SK-N-SH (cell line): ENCODE results near the gene BEX1. TPM values are rescaled to one million over a fixed set of nuclear protein-coding genes. Genes with fewer than 3 reads are reported as not detected.

ENCODE experiments used
- CTCF ChIA-PET: fragments of 300-600, 350-600 bp; formaldehyde crosslinking; extraction: SDS; loops from one replicate; lab custom pipeline; 2021; lab: Yijun Ruan, JAX
- POLR2A ChIA-PET: fragments of 350-600 bp; sonication (Branson Sonifier 250); formaldehyde crosslinking; extraction: SDS; loops from one replicate; lab custom pipeline; 2020; ENCODE audit warnings: antibody characterized with exemption, inconsistent platforms; lab: Yijun Ruan, JAX
- DNase-seq: peaks from one replicate; pipeline ENCODE4 v3.0.0; 2012
- H2AFZ ChIP-seq: fragments of 200-600 bp; sonication (generic); 2 replicates; pipeline ENCODE4 v1.8.1; 2016; ENCODE audit warnings: antibody characterized with exemption, mild to moderate bottlenecking, low read depth
- H3F3A ChIP-seq: fragments of 200-600 bp; sonication (generic); replicated peaks from 2 replicates; pipeline ENCODE3; 2016; ENCODE audit warnings: antibody characterized with exemption, mild to moderate bottlenecking; ENCODE audit not compliant: insufficient read depth
- H3K27ac ChIP-seq, 2 experiments: fragments of 200-500 bp in 1 of 2; fragments of 200-600 bp in 1 of 2; sonication (Bioruptor generic) in 1 of 2; sonication (generic), shearing (Covaris generic) in 1 of 2; 2 replicates each; pipeline versions ENCODE4 v1.5.1 to v1.6.1; 2014 to 2016; ENCODE audit warnings: low read depth in 2 of 2, inconsistent platforms in 1 of 2, low read length in 1 of 2, mild to moderate bottlenecking in 1 of 2, mixed read lengths in 1 of 2
- H3K27me3 ChIP-seq: fragments of 200-600 bp; sonication (generic), shearing (Covaris generic); 2 replicates; pipeline ENCODE4 v1.6.1; 2016; ENCODE audit warnings: mixed run types; ENCODE audit not compliant: insufficient read depth
- H3K36me3 ChIP-seq, 2 experiments: fragments of 200-500 bp in 1 of 2; fragments of 200-600 bp in 1 of 2; sonication (Bioruptor generic) in 1 of 2; sonication (generic) in 1 of 2; replicated peaks in 1 of 2; 2 replicates each; pipeline versions ENCODE3 to v1.5.1; 2014 to 2016; ENCODE audit warnings: low read length in 1 of 2, mild to moderate bottlenecking in 1 of 2; ENCODE audit not compliant: insufficient read depth in 2 of 2, control insufficient read depth in 1 of 2
- H3K4me1 ChIP-seq, 2 experiments: fragments of 200-500 bp in 1 of 2; fragments of 200-600 bp in 1 of 2; sonication (Bioruptor generic) in 1 of 2; sonication (generic), shearing (Covaris generic) in 1 of 2; 2 replicates each; pipeline versions ENCODE4 v1.5.1 to v1.6.1; 2014 to 2016; ENCODE audit warnings: low read depth in 1 of 2, low read length in 1 of 2, mixed run types in 1 of 2; ENCODE audit not compliant: insufficient read depth in 2 of 2, control insufficient read depth in 1 of 2
- H3K4me2 ChIP-seq: fragments of 200-600 bp; sonication (generic), shearing (Covaris generic); 2 replicates; pipeline ENCODE4 v1.6.1; 2017; ENCODE audit warnings: mixed run types
- H3K4me3 ChIP-seq, 2 experiments: fragments of 200-500 bp in 1 of 2; fragments of 200-600 bp in 1 of 2; sonication (Bioruptor generic) in 1 of 2; sonication (generic), shearing (Covaris generic) in 1 of 2; 2 replicates each; pipeline versions ENCODE4 v1.5.1 to v1.8.1; 2014 to 2016; ENCODE audit warnings: low read depth in 2 of 2, inconsistent platforms in 1 of 2, low read length in 1 of 2, mild to moderate bottlenecking in 1 of 2, mixed read lengths in 1 of 2, moderate library complexity in 1 of 2
- H3K79me2 ChIP-seq: fragments of 200-600 bp; sonication (generic); 2 replicates; pipeline ENCODE4 v1.8.1; 2017; ENCODE audit warnings: mild to moderate bottlenecking; ENCODE audit not compliant: insufficient read depth
- H3K9ac ChIP-seq: fragments of 200-600 bp; sonication (generic); 2 replicates; pipeline ENCODE4 v1.6.1; 2017; ENCODE audit warnings: mixed run types
- H3K9me2 ChIP-seq: fragments of 200-600 bp; sonication (generic); 2 replicates; pipeline ENCODE4 v1.6.1; 2017; ENCODE audit warnings: mixed run types
- H3K9me3 ChIP-seq: fragments of 200-600 bp; sonication (generic); 2 replicates; pipeline ENCODE4 v1.6.1; 2017; ENCODE audit warnings: mixed run types, mild to moderate bottlenecking, moderate library complexity
- H4K20me1 ChIP-seq: fragments of 200-600 bp; sonication (generic); 2 replicates; pipeline ENCODE4 v1.6.1; 2017; ENCODE audit warnings: mild to moderate bottlenecking, mixed run types; ENCODE audit not compliant: insufficient read depth
- EP300 ChIP-seq, 2 experiments: IDR thresholded peaks; 2 replicates each; pipeline versions ENCODE4 v1.4.0 to v1.6.1; 2012; ENCODE audit warnings: borderline replicate concordance in 1 of 2, low read depth in 1 of 2, low read length in 1 of 2
- EZH2phosphoT487 ChIP-seq: fragments of 200-600 bp; sonication (generic); IDR thresholded peaks from 2 replicates; pipeline ENCODE4 v1.6.1; 2017; ENCODE audit warnings: low read depth, mixed run types, mild to moderate bottlenecking, antibody characterized with exemption, moderate library complexity, borderline replicate concordance
- FOSL2 ChIP-seq: IDR thresholded peaks from 2 replicates; pipeline ENCODE4 v1.4.0; 2012; ENCODE audit warnings: low read depth, mild to moderate bottlenecking, moderate library complexity, borderline replicate concordance
- FOXM1 ChIP-seq: IDR thresholded peaks from 2 replicates; pipeline ENCODE4 v1.4.0; 2012; ENCODE audit warnings: low read depth, mild to moderate bottlenecking
- GABPA ChIP-seq: IDR thresholded peaks from 2 replicates; pipeline ENCODE4 v1.4.0; 2012; ENCODE audit warnings: low read depth, mild to moderate bottlenecking
- JUND ChIP-seq: IDR thresholded peaks from 2 replicates; pipeline ENCODE4 v1.4.0; 2012
- MEF2A ChIP-seq: IDR thresholded peaks from 2 replicates; pipeline ENCODE4 v1.4.0; 2012; ENCODE audit warnings: low read depth, borderline replicate concordance
- MXI1 ChIP-seq: IDR thresholded peaks from 2 replicates; pipeline ENCODE4 v1.6.1; 2012; ENCODE audit warnings: mild to moderate bottlenecking, low read depth, low read length, improper control_type of control experiment
- SIN3A ChIP-seq: IDR thresholded peaks from 2 replicates; pipeline ENCODE4 v1.6.1; 2012; ENCODE audit warnings: low read depth, mild to moderate bottlenecking, low read length, moderate library complexity, borderline replicate concordance
- SMC3 ChIP-seq: IDR thresholded peaks from 2 replicates; pipeline ENCODE4 v1.6.1; 2012; ENCODE audit warnings: low read depth, low read length, improper control_type of control experiment
- TCF12 ChIP-seq: IDR thresholded peaks from 2 replicates; pipeline ENCODE4 v1.4.0; 2012
- YY1 ChIP-seq: IDR thresholded peaks from 2 replicates; pipeline ENCODE4 v1.4.0; 2012; ENCODE audit warnings: low read depth, mild to moderate bottlenecking
- WGBS: methylation state at CpG from one replicate; pipeline ENCODE4 v1.1.6; 2017; ENCODE audit warnings: low lambda C conversion rate; 5-methylcytosine and 5-hydroxymethylcytosine counted together
- polyA plus RNA-seq, 3 experiments: library from polyadenylated mRNA; depleted of rRNA; stranded (reverse); fragments of >200 nt; gene quantifications; 2 replicates each; pipeline ENCODE4 v1.2.3, GENCODE V29; 2012
- TF ChIP-seq, protein P1 (sequence below): IDR thresholded peaks from 2 replicates; pipeline ENCODE4 v1.4.0; 2012; ENCODE audit warnings: low read depth, borderline replicate concordance
- TF ChIP-seq, protein P2 (sequence below): IDR thresholded peaks from 2 replicates; pipeline ENCODE4; 2012
- TF ChIP-seq, protein P3 (sequence below): fragments of 200-600 bp; sonication (generic); IDR thresholded peaks from 2 replicates; pipeline ENCODE4 v1.6.1; 2017; ENCODE audit warnings: antibody characterized with exemption, mild to moderate bottlenecking, moderate library complexity
- TF ChIP-seq, protein P4 (sequence below): IDR thresholded peaks from 2 replicates; pipeline ENCODE4 v1.6.1; 2012; ENCODE audit warnings: mild to moderate bottlenecking, low read depth, low read length, moderate library complexity
- TF ChIP-seq, protein P5 (sequence below): fragments of 150-350 bp; IDR thresholded peaks from 2 replicates; pipeline ENCODE4 v1.6.1; 2017; ENCODE audit warnings: antibody characterized with exemption, low read length, low read depth, borderline replicate concordance

The BEX1 gene
- polyA plus RNA-seq, 1 of the 3 experiments (the other 2 are of a cell fraction) = 206 TPM

DNA sequence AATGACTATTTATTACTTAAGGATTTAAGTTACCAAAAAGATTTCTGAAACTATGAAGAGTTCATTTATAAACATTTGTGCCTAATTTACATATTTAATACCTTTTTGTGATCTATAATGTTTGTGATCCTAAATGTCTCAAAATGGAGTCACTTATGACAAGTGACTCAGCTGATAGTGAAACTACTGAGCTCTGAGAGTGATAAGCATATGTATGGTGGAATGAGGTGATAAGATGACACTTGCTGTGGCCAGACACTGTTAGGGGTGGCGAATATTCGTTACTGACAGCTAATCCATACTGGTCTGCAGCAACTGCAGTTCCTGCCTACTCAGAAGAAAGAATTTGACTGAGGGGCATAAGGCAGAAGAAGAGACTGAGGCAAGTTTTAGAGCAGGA is 34.5 kb upstream of the BEX1 start:
- no peak for DNase-seq
- no peaks in the 10 kb centered on the region for H3K79me2 ChIP-seq
- CTCF ChIA-PET = interaction anchor here (0.6 kb wide), 1 partner anchor 135 kb away, joined by 3 read pairs; no protein-coding TSS in a partner anchor
- no peaks in the 10 kb centered on the region for H3K36me3 ChIP-seq
- H3K9me3 ChIP-seq = no peaks in the 10 kb centered on the region
- H3K9ac ChIP-seq = no peak overlapping the region
- no peaks in the 10 kb centered on the region for H3K4me1 ChIP-seq
- TF ChIP-seq, protein P1, sequence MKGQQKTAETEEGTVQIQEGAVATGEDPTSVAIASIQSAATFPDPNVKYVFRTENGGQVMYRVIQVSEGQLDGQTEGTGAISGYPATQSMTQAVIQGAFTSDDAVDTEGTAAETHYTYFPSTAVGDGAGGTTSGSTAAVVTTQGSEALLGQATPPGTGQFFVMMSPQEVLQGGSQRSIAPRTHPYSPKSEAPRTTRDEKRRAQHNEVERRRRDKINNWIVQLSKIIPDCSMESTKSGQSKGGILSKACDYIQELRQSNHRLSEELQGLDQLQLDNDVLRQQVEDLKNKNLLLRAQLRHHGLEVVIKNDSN = no peak
- TF ChIP-seq EP300 (IDR thresholded peaks at IDR 0.05; ENCODE audit: borderline replicate concordance in 1 of 2, low read depth in 1 of 2, low read length in 1 of 2) = no peak
- no peak for TF ChIP-seq TCF12
- no peak for TF ChIP-seq JUND
- TF ChIP-seq FOSL2 = no peak
- TF ChIP-seq, protein P2, sequence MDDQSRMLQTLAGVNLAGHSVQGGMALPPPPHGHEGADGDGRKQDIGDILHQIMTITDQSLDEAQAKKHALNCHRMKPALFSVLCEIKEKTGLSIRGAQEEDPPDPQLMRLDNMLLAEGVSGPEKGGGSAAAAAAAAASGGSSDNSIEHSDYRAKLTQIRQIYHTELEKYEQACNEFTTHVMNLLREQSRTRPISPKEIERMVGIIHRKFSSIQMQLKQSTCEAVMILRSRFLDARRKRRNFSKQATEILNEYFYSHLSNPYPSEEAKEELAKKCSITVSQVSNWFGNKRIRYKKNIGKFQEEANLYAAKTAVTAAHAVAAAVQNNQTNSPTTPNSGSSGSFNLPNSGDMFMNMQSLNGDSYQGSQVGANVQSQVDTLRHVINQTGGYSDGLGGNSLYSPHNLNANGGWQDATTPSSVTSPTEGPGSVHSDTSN = no peak
- TF ChIP-seq GABPA = no peak
- TF ChIP-seq, protein P3, sequence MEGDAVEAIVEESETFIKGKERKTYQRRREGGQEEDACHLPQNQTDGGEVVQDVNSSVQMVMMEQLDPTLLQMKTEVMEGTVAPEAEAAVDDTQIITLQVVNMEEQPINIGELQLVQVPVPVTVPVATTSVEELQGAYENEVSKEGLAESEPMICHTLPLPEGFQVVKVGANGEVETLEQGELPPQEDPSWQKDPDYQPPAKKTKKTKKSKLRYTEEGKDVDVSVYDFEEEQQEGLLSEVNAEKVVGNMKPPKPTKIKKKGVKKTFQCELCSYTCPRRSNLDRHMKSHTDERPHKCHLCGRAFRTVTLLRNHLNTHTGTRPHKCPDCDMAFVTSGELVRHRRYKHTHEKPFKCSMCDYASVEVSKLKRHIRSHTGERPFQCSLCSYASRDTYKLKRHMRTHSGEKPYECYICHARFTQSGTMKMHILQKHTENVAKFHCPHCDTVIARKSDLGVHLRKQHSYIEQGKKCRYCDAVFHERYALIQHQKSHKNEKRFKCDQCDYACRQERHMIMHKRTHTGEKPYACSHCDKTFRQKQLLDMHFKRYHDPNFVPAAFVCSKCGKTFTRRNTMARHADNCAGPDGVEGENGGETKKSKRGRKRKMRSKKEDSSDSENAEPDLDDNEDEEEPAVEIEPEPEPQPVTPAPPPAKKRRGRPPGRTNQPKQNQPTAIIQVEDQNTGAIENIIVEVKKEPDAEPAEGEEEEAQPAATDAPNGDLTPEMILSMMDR = no peak
- H3K27me3 ChIP-seq = no peaks in the 10 kb centered on the region; the same call in 1 of the 2 replicates
- POLR2A ChIA-PET = no interaction called here
- no peaks in the 10 kb centered on the region for H4K20me1 ChIP-seq
- H3K4me2 ChIP-seq = no peak overlapping the region
- H3K9me2 ChIP-seq = no peaks in the 10 kb centered on the region
- no peak overlapping the region for H3K4me3 ChIP-seq
- H3K27ac ChIP-seq = no peak overlapping the region
- no peaks in the 10 kb centered on the region for H3F3A ChIP-seq
- 36% methylated on average over 2 of the region's 2 CpGs for WGBS
- H2AFZ ChIP-seq = no peak overlapping the region

DNA sequence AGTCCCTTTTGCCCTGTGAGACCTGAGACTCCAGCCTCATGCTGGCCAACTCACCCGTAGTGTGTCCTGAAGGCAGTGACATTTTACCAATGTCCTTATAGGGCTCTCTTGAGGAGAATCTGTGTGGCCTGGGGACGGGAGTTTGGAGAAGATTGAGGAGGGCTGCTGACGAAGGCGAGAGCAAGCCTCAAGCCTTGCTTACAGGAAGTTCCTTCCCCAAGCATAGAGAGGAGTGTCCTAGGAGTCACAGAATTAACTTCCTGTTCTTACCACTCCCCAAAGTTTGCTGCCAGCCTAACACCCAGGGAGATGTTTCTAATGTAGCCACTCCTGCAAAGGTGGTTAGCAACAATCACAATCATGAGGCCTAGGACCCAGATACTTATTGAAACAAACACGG is 29.0 kb upstream of the BEX1 start, which contains the start of gene NXF3:
Gene NXF3 (minus strand): TSS at position 202 of the 400 bp plus-strand sequence. CDS start 120 bp downstream, at position 82.
- Histone ChIP-seq H3K4me2 (no peak within 1 kb of the TSS), H3K9me3 (no peaks in the 10 kb centered on the region), H3K9ac (no peak within 1 kb of the TSS), H3K27ac (no peak within 1 kb of the TSS), H3K4me1 (no peaks in the 10 kb centered on the region), H3K27me3 (no peaks in the 10 kb centered on the region), H3K79me2 (no peaks in the 10 kb centered on the region), H4K20me1 (no peaks in the 10 kb centered on the region), H3K4me3 (no peak within 1 kb of the TSS), H3K36me3 (no peaks in the 10 kb centered on the region), H2AFZ (no peak within 1 kb of the TSS), H3K9me2 (no peaks in the 10 kb centered on the region), H3F3A (no peaks in the 10 kb centered on the region)
- POLR2A ChIA-PET = no interaction called here
- no peak for DNase-seq
- CTCF ChIA-PET = no interaction called here
- WGBS = 43% methylated on average over 4 of the region's 5 CpGs
- no peak for TF ChIP-seq SIN3A
- TF ChIP-seq JUND = no peak
- TF ChIP-seq, protein P1 = no peak
- no peak for TF ChIP-seq SMC3
- no peak for TF ChIP-seq YY1
- no peak for TF ChIP-seq MXI1
- no peak for TF ChIP-seq TCF12
- TF ChIP-seq FOXM1 = no peak
- TF ChIP-seq EZH2phosphoT487 = no peak
- no peak for TF ChIP-seq FOSL2
- TF ChIP-seq, protein P4, sequence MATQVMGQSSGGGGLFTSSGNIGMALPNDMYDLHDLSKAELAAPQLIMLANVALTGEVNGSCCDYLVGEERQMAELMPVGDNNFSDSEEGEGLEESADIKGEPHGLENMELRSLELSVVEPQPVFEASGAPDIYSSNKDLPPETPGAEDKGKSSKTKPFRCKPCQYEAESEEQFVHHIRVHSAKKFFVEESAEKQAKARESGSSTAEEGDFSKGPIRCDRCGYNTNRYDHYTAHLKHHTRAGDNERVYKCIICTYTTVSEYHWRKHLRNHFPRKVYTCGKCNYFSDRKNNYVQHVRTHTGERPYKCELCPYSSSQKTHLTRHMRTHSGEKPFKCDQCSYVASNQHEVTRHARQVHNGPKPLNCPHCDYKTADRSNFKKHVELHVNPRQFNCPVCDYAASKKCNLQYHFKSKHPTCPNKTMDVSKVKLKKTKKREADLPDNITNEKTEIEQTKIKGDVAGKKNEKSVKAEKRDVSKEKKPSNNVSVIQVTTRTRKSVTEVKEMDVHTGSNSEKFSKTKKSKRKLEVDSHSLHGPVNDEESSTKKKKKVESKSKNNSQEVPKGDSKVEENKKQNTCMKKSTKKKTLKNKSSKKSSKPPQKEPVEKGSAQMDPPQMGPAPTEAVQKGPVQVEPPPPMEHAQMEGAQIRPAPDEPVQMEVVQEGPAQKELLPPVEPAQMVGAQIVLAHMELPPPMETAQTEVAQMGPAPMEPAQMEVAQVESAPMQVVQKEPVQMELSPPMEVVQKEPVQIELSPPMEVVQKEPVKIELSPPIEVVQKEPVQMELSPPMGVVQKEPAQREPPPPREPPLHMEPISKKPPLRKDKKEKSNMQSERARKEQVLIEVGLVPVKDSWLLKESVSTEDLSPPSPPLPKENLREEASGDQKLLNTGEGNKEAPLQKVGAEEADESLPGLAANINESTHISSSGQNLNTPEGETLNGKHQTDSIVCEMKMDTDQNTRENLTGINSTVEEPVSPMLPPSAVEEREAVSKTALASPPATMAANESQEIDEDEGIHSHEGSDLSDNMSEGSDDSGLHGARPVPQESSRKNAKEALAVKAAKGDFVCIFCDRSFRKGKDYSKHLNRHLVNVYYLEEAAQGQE = no peak
- TF ChIP-seq, protein P5, sequence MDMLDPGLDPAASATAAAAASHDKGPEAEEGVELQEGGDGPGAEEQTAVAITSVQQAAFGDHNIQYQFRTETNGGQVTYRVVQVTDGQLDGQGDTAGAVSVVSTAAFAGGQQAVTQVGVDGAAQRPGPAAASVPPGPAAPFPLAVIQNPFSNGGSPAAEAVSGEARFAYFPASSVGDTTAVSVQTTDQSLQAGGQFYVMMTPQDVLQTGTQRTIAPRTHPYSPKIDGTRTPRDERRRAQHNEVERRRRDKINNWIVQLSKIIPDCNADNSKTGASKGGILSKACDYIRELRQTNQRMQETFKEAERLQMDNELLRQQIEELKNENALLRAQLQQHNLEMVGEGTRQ = no peak
- no peak for TF ChIP-seq MEF2A
